SH-SY5Y (cell line): Measurements from ENCODE around the gene SLC6A3.

ENCODE experiments used
- GATA2 ChIP-seq: IDR thresholded peaks from 2 replicates; pipeline ENCODE4 v1.6.1; 2011; ENCODE audit warnings: mild to moderate bottlenecking, low read depth, low read length
- GATA3 ChIP-seq: IDR thresholded peaks from 2 replicates; pipeline ENCODE4 v1.6.1; 2011; ENCODE audit warnings: low read depth, mild to moderate bottlenecking, low read length, moderate library complexity

Gene SLC6A3

GRCh38 chr5:1415626-1416360 lies 29.4 kb downstream of the SLC6A3 start:
- TF ChIP-seq GATA3 (no peak), GATA2 (no peak)

GRCh38 chr5:1415059-1415425 lies 30.2 kb downstream of the SLC6A3 start:
- TF ChIP-seq GATA3: no peak
- TF ChIP-seq GATA2: no peak

- TF ChIP-seq GATA3: no peak
- TF ChIP-seq GATA2: no peak
These were observed 30.8 kb downstream of the SLC6A3 start for GRCh38 chr5:1414311-1415058.

GRCh38 chr5:1413611-1414241 lies 31.5 kb downstream of the SLC6A3 start:
- no peak for TF ChIP-seq GATA2
- no peak for TF ChIP-seq GATA3

- TF ChIP-seq GATA3 (no peak), GATA2 (no peak)
These were observed 32.0 kb downstream of the SLC6A3 start for GRCh38 chr5:1413211-1413610.

- TF ChIP-seq GATA3: no peak
- TF ChIP-seq GATA2: no peak
These were observed 32.6 kb downstream of the SLC6A3 start for GRCh38 chr5:1412621-1413020.

- TF ChIP-seq GATA2 (no peak), GATA3 (no peak)
These were observed 33.1 kb downstream of the SLC6A3 start for GRCh38 chr5:1412163-1412562.

GRCh38 chr5:1411099-1411498 lies 34.1 kb downstream of the SLC6A3 start:
- TF ChIP-seq GATA3 (no peak), GATA2 (no peak)

- no peak for TF ChIP-seq GATA2
- no peak for TF ChIP-seq GATA3
These were observed 34.9 kb downstream of the SLC6A3 start for GRCh38 chr5:1410156-1411014.

GRCh38 chr5:1409381-1410110 lies 35.7 kb downstream of the SLC6A3 start:
- no peak for TF ChIP-seq GATA2
- no peak for TF ChIP-seq GATA3

GRCh38 chr5:1406681-1407640 lies 38.3 kb downstream of the SLC6A3 start:
- TF ChIP-seq GATA2 (no peak), GATA3 (no peak)
